Thyroid gland (tissue), 4 donors: ENCODE data around the gene NIF3L1.

ENCODE experiments used
- CTCF ChIP-seq, 6 experiments: fragments of 200-600 bp in 3 of 6; fragments of 450-650 bp in 3 of 6; sonication (generic) in 3 of 6; IDR thresholded peaks; one replicate each; pipeline ENCODE4 v1.5.1; 2016 to 2019; ENCODE audit warnings: antibody characterized with exemption in 6 of 6, mild to moderate bottlenecking in 2 of 6, inconsistent platforms in 1 of 6, moderate library complexity in 1 of 6
- POLR2A ChIP-seq, 2 donors: fragments of 450-650 bp; IDR thresholded peaks; one replicate each; pipeline ENCODE4 v1.6.1; 2017; ENCODE audit warnings: antibody characterized with exemption in 2 of 2, mild to moderate bottlenecking in 2 of 2, moderate library complexity in 1 of 2

DNA sequence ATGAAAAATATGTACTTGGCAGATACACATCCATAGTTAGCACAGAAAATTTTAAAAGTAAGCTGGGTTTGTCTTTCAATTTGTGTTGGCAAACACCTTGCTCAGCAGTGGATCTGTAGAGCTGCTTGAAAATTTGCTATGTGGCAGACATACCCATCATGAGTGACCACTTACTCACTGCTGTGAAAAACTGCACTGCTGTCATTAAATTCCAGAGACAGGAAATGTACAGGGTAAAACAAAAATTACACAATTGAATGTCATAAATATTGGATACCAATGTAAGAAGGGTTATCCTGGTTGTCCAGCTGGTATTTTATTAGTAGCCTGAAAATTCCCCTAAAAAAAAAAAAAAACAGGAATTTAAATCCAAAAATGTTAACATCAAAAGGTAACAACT, 24.5 kb downstream of the NIF3L1 start:
- TF ChIP-seq CTCF (IDR thresholded peaks at IDR 0.05) (no peak), POLR2A (IDR thresholded peaks at IDR 0.05) (no peak)
